ENCODE data around the gene RLN3.
"Not testable (repeated sequence)": the region's sequence is repeated elsewhere in the genome, so short reads cannot be mapped to it uniquely, and the experiment has no call there.

RLN3 gene

DNA sequence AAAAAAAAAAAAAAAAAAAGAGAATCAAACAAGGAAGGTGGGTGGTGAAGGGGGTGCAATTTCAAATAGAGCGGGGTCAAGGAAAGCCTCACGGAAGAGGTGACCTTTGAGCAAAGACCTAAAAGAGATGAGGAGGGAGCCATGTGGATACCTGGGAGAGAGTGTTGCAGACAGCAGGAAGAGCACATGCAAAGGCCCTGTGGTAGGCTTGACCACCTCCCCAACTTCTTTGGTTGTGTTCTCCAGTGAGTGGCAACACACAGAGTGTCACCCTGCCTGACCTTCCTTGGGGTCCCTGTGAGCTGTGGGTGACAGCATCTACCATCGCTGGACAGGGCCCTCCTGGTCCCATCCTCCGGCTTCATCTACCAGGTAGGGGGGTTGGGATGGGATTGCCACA is 22.6 kb downstream of the RLN3 start:
- TF ChIP-seq, protein P1, sequence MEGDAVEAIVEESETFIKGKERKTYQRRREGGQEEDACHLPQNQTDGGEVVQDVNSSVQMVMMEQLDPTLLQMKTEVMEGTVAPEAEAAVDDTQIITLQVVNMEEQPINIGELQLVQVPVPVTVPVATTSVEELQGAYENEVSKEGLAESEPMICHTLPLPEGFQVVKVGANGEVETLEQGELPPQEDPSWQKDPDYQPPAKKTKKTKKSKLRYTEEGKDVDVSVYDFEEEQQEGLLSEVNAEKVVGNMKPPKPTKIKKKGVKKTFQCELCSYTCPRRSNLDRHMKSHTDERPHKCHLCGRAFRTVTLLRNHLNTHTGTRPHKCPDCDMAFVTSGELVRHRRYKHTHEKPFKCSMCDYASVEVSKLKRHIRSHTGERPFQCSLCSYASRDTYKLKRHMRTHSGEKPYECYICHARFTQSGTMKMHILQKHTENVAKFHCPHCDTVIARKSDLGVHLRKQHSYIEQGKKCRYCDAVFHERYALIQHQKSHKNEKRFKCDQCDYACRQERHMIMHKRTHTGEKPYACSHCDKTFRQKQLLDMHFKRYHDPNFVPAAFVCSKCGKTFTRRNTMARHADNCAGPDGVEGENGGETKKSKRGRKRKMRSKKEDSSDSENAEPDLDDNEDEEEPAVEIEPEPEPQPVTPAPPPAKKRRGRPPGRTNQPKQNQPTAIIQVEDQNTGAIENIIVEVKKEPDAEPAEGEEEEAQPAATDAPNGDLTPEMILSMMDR (conservative IDR thresholded peaks at IDR 0.05; ENCODE audit: low read depth, low read length): no peak
- DNase-seq (ENCODE audit: low read depth): no peak
- H3K4me3 ChIP-seq (ENCODE audit: low read depth, low read length): no peak overlapping the region

DNA sequence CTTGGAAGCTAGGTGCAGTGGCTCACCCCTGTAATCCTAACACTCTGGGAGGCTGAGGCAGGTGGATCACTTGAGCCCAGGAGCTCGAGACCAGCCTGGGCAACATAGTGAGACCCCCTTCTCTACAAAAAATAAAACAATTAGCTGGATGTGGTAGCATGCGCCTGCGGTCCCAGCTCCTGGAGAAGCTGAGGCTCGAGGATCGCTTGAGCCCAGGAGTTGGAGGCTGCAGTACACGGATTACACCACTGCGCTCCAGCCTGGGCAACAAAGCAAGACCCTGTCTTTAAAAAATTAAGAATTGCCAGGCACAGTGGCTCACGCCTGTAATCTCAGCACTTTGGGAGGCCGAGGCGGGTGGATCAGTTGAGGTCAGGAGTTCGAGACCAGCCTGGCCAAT is 23.0 kb downstream of the RLN3 start:
- not testable (repeated sequence) for H3K4me3 ChIP-seq (ENCODE audit: low read depth, low read length); DNase-seq (ENCODE audit: low read depth)

DNA sequence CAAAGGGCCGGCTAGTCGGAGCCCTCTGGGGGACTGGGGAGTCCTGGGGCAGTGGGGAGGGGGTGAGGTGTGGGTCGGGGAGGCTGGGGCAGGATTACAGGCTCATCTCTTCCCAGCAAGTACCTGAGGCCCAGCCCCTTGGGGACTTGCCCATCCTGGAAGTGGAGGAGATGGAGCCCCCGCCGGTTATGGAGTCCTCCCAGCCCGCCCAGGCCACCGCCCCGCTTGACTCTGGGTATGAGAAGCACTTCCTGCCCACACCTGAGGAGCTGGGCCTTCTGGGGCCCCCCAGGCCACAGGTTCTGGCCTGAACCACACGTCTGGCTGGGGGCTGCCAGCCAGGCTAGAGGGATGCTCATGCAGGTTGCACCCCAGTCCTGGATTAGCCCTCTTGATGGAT is 24.0 kb downstream of the RLN3 start:
- TF ChIP-seq, protein P1 (conservative IDR thresholded peaks at IDR 0.05; ENCODE audit: low read depth, low read length): no peak
- no peak overlapping the region for H3K4me3 ChIP-seq (ENCODE audit: low read depth, low read length)
- no peak for DNase-seq (ENCODE audit: low read depth)

DNA sequence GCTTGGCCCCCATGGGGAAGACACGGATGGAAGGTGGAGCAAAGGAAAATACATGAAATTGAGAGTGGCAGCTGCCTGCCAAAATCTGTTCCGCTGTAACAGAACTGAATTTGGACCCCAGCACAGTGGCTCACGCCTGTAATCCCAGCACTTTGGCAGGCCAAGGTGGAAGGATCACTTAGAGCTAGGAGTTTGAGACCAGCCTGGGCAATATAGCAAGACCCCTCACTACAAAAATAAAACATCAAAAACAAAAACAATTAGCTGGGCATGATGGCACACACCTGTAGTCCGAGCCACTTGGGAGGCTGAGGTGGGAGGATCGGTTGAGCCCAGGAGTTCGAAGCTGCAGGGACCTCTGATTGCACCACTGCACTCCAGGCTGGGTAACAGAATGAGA is 24.5 kb downstream of the RLN3 start:
- no peak for DNase-seq (ENCODE audit: low read depth)
- TF ChIP-seq, protein P1 (conservative IDR thresholded peaks at IDR 0.05; ENCODE audit: low read depth, low read length): no peak
- no peak overlapping the region for H3K4me3 ChIP-seq (ENCODE audit: low read depth, low read length)

DNA sequence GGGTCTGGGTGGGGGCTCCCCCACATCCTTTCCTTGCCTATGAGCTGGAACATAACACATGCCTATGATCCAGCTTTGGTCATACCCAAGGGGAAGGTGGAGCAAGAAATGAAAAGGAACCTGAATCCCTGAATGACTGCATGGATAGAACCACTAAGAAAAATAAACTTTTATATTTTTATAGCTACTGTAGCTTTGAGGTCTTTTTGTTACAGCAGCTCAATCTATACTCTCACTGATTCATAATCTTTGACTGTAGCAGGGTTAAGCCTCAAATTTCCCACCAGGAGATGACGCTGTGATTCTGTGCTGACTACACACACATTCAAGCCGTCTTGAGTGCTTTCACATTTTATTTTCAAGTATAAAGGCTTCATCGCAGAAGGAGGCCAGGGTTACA is 25.1 kb downstream of the RLN3 start:
- H3K4me3 ChIP-seq (ENCODE audit: low read depth, low read length): no peak overlapping the region
- no peak for DNase-seq (ENCODE audit: low read depth)
- TF ChIP-seq, protein P1 (conservative IDR thresholded peaks at IDR 0.05; ENCODE audit: low read depth, low read length): no peak

DNA sequence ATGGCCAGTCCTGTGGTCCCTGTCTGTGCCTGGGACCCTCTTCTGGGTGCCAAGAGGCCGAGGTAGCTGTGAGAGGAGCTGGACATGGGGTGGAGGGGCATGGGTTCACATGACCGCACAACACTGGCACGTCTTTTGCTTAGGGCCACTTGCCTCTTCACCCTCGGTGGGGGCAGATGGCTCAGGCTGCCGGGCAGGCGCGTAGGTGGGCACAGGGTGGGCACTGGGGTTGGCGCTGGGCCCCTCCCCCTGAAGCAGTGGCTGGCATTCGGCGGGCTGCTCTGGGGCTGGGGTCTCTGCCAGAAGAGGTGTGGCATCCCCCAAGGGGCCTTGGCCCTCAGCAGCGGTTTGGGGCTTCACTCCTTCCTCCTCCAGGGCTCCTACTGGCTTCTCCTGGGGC is 25.6 kb downstream of the RLN3 start:
- no peak overlapping the region for H3K4me3 ChIP-seq (ENCODE audit: low read depth, low read length)
- TF ChIP-seq, protein P1 (conservative IDR thresholded peaks at IDR 0.05; ENCODE audit: low read depth, low read length): no peak
- DNase-seq (ENCODE audit: low read depth): no peak

DNA sequence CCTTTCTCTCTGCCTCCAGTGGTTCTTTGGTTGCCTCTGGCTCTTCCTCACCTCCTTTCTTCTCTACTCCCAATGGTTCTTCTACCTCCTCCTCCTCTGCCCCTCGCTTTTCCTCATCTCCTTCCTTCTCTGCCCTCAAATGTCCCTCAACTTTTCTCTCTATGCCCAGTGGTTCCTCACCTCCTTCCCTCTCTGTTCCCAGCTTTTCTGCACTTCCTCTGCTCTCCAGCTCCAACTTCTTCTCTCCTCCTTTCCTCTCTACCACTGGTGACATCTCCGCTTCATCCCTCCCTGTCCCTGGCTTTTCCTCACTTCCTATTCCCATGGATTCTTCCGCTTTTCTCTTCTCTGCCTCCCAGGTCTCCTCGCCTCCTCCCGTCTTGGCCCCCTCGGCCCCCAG is 26.2 kb downstream of the RLN3 start:
- H3K4me3 ChIP-seq (ENCODE audit: low read depth, low read length): no peak overlapping the region
- TF ChIP-seq, protein P1 (conservative IDR thresholded peaks at IDR 0.05; ENCODE audit: low read depth, low read length): no peak
- DNase-seq (ENCODE audit: low read depth): no peak

DNA sequence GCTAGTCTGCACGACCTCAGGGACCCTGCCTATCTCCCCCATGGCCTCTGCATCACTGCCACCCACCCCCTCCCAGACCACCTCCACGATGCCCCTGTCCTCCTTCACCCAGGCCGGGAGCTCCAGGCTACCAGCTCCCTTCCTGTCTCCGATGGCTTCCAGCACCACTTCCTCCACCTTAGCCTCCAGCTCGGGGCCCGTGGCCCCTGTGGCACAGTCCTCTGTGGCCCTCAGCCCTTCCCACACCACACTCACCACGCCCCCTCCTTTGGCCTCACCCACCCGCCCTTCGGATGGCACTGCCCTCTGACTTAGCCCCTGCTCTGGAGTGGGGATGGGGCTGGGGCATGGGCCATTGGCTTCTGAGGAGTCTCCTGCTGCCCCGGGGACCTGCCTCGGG is 26.8 kb downstream of the RLN3 start:
- TF ChIP-seq, protein P1 (conservative IDR thresholded peaks at IDR 0.05; ENCODE audit: low read depth, low read length): no peak
- H3K4me3 ChIP-seq (ENCODE audit: low read depth, low read length): no peak overlapping the region
- DNase-seq (ENCODE audit: low read depth): no peak
